ENCODE results near the gene TPD52L2.
"Not testable (repeated sequence)": the region's sequence is repeated elsewhere in the genome, so short reads cannot be mapped to it uniquely, and the experiment has no call there.

Gene TPD52L2

GRCh38 chr20:63855363-63856097 is 9.5 kb upstream of the TPD52L2 start:
- no peak for DNase-seq (ENCODE audit: low read depth)

GRCh38 chr20:63856098-63856511 is 9.0 kb upstream of the TPD52L2 start:
- DNase-seq (ENCODE audit: low read depth), result no peak

- no peak for DNase-seq (ENCODE audit: low read depth)
Measured at GRCh38 chr20:63857764-63858392, 7.2 kb upstream of the TPD52L2 start.

- DNase-seq (ENCODE audit: low read depth), result no peak
Measured at GRCh38 chr20:63858393-63859165, 6.5 kb upstream of the TPD52L2 start.

- DNase-seq (ENCODE audit: low read depth), result no peak
Measured at GRCh38 chr20:63859166-63859699, 5.8 kb upstream of the TPD52L2 start.

GRCh38 chr20:63860325-63861051 is 4.6 kb upstream of the TPD52L2 start:
- DNase-seq (ENCODE audit: low read depth), result no peak

GRCh38 chr20:63861365-63861934 is 3.6 kb upstream of the TPD52L2 start, which contains the start of gene ABHD16B:
ABHD16B (plus strand) TSS chr20:63861498; CDS start chr20:63861541, 43 bp downstream.
- no peak for DNase-seq (ENCODE audit: low read depth)

GRCh38 chr20:63861981-63862901 is 2.8 kb upstream of the TPD52L2 start:
- DNase-seq (ENCODE audit: low read depth), result no peak

GRCh38 chr20:63863021-63863797 is 1.9 kb upstream of the TPD52L2 start:
- DNase-seq (ENCODE audit: low read depth), result no peak

GRCh38 chr20:63863798-63864544 is 1.1 kb upstream of the TPD52L2 start:
- peak; percentile 64 for DNase-seq (ENCODE audit: low read depth)

- DNase-seq (ENCODE audit: low read depth), result no peak
Measured at GRCh38 chr20:63864545-63864977, 509 bp upstream of the TPD52L2 start.

- DNase-seq (ENCODE audit: low read depth), result not testable (repeated sequence)
Measured at GRCh38 chr20:63867042-63867441, 2.0 kb downstream of the TPD52L2 start.

GRCh38 chr20:63868264-63868663 is 3.2 kb downstream of the TPD52L2 start:
- no peak for DNase-seq (ENCODE audit: low read depth)

- no peak for DNase-seq (ENCODE audit: low read depth)
Measured at GRCh38 chr20:63873477-63873971, 8.5 kb downstream of the TPD52L2 start.

- not testable (repeated sequence) for DNase-seq (ENCODE audit: low read depth)
Measured at GRCh38 chr20:63874241-63874640, 9.2 kb downstream of the TPD52L2 start.

- DNase-seq (ENCODE audit: low read depth), result no peak
Measured at GRCh38 chr20:63876489-63877036, 11.5 kb downstream of the TPD52L2 start.

GRCh38 chr20:63877755-63878470 is 12.8 kb downstream of the TPD52L2 start:
- DNase-seq (ENCODE audit: low read depth), result no peak

Measured in activated gamma-delta T cell treated with anti-CD3 and anti-CD28 coated beads, Interleukin-2, amount 50 U/mL, for 16 hours (primary cell).